Skeletal muscle satellite cell (primary cell): ENCODE data around the gene GLIS1. TPM values are rescaled to one million over a fixed set of nuclear protein-coding genes. Genes with fewer than 3 reads are reported as not detected.

Experiments
- H3K27me3 ChIP-seq: 2 replicates; pipeline ENCODE4 v1.7.0; 2013; ENCODE audit warnings: low read length; ENCODE audit not compliant: control insufficient read depth, insufficient read depth
- H3K36me3 ChIP-seq: 2 replicates; pipeline ENCODE4 v1.7.0; 2013; ENCODE audit warnings: mild to moderate bottlenecking, control low read depth, low read length; ENCODE audit not compliant: insufficient read depth
- H3K4me1 ChIP-seq: 2 replicates; pipeline ENCODE4 v1.7.0; 2013; ENCODE audit warnings: low read length; ENCODE audit not compliant: control insufficient read depth, insufficient read depth
- H3K4me2 ChIP-seq: 2 replicates; pipeline ENCODE4 v1.7.0; 2013; ENCODE audit warnings: mild to moderate bottlenecking, low read length
- H3K4me3 ChIP-seq: 2 replicates; pipeline ENCODE4 v1.7.0; 2013; ENCODE audit warnings: low read length
- H3K9ac ChIP-seq: 2 replicates; pipeline ENCODE4 v1.7.0; 2013; ENCODE audit warnings: mild to moderate bottlenecking, low read depth, low read length, moderate library complexity
- H3K9me3 ChIP-seq: replicated peaks from 2 replicates; pipeline ENCODE4 v1.7.0; 2013; ENCODE audit warnings: mild to moderate bottlenecking, control low read depth, low read length
- small RNA-seq: library from RNA; depleted of rRNA; stranded (forward); fragments of <200 nt; gene quantifications from one replicate; pipeline ENCODE3, GENCODE V24; 2012

GLIS1 gene

DNA sequence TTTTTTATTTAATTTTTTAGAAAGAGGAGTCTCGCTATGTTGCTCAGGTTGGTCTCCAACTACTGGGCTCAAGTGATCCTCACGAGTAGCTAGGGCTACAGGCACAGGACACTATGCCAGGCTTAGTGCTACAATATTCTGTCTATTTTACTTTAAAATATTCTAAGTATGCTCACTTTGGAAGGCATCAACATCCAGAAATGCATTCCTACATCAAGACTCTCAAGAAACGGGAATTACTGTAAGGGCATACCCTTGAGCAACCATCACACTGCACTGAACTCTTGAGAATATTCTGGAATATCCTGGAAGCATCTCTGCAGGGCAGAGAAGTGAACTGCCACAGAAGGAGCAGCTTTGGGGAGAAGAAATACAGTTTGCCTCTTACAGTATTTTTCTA is 280.3 kb downstream of the GLIS1 start:
- Histone ChIP-seq H3K4me1 (no peaks in the 10 kb centered on the region), H3K4me2 (no peak overlapping the region), H3K9ac (no peak overlapping the region), H3K27me3 (peaks cover 53% of the 10 kb centered on the region), H3K36me3 (no peaks in the 10 kb centered on the region), H3K4me3 (no peak overlapping the region), H3K9me3 (no peaks in the 10 kb centered on the region)

Small RNA genes lying within 50 kb of the gene (small RNA-seq; reads per million reads assigned to genes)
- gene RF00418 (0.42 reads per million), gene RNU7-95P (not detected)
